ENCODE data around the gene DOCK8. TPM values are rescaled to one million over a fixed set of nuclear protein-coding genes. Genes with fewer than 3 reads are reported as not detected.

DOCK8 gene
- total and polyA plus RNA-seq, 2 of the 13 experiments (the other 11 are each of a cell fraction or from before 2014, with no cell fraction given), result 0.28 to 0.38 TPM

DNA sequence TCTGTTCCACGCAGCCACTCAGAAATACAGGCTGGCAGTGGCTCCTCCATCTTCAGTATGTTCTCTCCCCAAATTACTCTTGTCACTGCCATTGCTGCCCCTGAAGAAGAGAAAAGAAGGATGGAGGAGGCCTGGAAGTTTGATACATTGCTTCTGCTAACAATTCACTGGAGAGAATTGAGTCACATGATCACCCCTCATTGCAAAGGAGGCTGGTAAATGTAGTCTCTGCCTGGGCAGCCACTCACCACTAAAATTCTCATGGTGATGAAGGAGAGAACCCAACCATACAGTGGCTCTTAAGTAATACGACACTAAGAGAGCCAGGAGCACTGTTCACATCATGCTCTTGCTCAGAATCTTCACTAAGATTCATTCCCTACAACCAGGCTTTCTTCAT lies 112.0 kb downstream of the DOCK8 start:
- H4K20me1 ChIP-seq (ENCODE audit: insufficient read depth, low read length), result no peaks in the 10 kb centered on the region
- intact Hi-C loops (cut with micrococcal nuclease; ENCODE audit: unreplicated experiment), result no loop called here

More for the DNA sequence above, 112.0 kb downstream of the DOCK8 start:
- Histone ChIP-seq H3K9me3 (ENCODE audit: low read length) (no peaks in the 10 kb centered on the region), H2AFZ (ENCODE audit: low read length) (no peak overlapping the region), H3K4me2 (ENCODE audit: low read depth, low read length) (no peak overlapping the region), H3K4me3 (replicated peaks in 1 of 3; ENCODE audit: insufficient read depth in 1 of 3, low read depth in 2 of 3, low read length in 3 of 3) (no peak overlapping the region), H3K27ac (ENCODE audit: extremely low read length, insufficient read depth, low read length) (no peak overlapping the region), H3K79me2 (ENCODE audit: insufficient read depth, low read length) (no peaks in the 10 kb centered on the region), H3K36me3 (replicated peaks in 1 of 2; ENCODE audit: control insufficient read depth in 1 of 2, insufficient read depth in 2 of 2, low read length in 2 of 2) (no peaks in the 10 kb centered on the region), H3K9ac (ENCODE audit: insufficient read depth, low read depth, low read length) (no peak overlapping the region), H3K27me3 (ENCODE audit: control insufficient read depth in 1 of 2, insufficient read depth in 2 of 2, low read length in 2 of 2) (no peaks in the 10 kb centered on the region), H3K4me1 (ENCODE audit: insufficient read depth, low read length) (no peaks in the 10 kb centered on the region)
- no peak for FAIRE-seq
- no peak for DNase-seq (ENCODE audit: low spot score)
- in situ Hi-C loops (cut with HindIII; ENCODE audit: extremely low pct_ligation_motif_present, low pct_unique_long_range_greater_than_20kb), result no loop called here
- ChIA-PET CTCF (ENCODE audit: low intra/inter-chr PET ratio, low total read pairs) (no interaction called here), POLR2A (no interaction called here)
- no TSS peak for BruUV-seq (replicated peaks)
- TF ChIP-seq ZNF143 (CRISPR knock-in tag; IDR thresholded peaks at IDR 0.05), result peak; percentile 33; the same call in 1 of the 2 replicates
- TF ChIP-seq, protein P1, sequence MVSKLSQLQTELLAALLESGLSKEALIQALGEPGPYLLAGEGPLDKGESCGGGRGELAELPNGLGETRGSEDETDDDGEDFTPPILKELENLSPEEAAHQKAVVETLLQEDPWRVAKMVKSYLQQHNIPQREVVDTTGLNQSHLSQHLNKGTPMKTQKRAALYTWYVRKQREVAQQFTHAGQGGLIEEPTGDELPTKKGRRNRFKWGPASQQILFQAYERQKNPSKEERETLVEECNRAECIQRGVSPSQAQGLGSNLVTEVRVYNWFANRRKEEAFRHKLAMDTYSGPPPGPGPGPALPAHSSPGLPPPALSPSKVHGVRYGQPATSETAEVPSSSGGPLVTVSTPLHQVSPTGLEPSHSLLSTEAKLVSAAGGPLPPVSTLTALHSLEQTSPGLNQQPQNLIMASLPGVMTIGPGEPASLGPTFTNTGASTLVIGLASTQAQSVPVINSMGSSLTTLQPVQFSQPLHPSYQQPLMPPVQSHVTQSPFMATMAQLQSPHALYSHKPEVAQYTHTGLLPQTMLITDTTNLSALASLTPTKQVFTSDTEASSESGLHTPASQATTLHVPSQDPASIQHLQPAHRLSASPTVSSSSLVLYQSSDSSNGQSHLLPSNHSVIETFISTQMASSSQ (IDR thresholded peaks at IDR 0.05; ENCODE audit: low read depth), result no peak
- TF ChIP-seq, protein P1 (CRISPR knock-in tag; IDR thresholded peaks at IDR 0.05; ENCODE audit: borderline replicate concordance), result no peak
- ATAC-seq, result no peak
- WGBS (ENCODE audit: low lambda C conversion rate), result 61% methylated on average over 2 of the region's 2 CpGs
